Cardiac fibroblast (primary cell): ENCODE measurements around the gene MIS18A.

Experiments
- DNase-seq, 2 donors: peaks; one replicate each; pipeline versions ENCODE4 v3.0.0 to v3.0.0-alpha.2; 2010; ENCODE audit warnings: low read depth in 2 of 2
- H3K4me3 ChIP-seq, 2 donors: replicated peaks in 1 of 2; 1 replicate in 1 of 2; 2 replicates in 1 of 2; pipeline ENCODE4 v1.5.1; 2011; ENCODE audit warnings: low read depth in 2 of 2, low read length in 2 of 2, mild to moderate bottlenecking in 2 of 2, moderate library complexity in 1 of 2
- CTCF ChIP-seq: IDR thresholded peaks from one replicate; pipeline ENCODE4 v1.5.1; 2011; ENCODE audit warnings: low read depth, mild to moderate bottlenecking, low read length, inconsistent platforms

Gene MIS18A

GRCh38 chr21:32320726-32321125 is 41.9 kb upstream of the MIS18A start:
- H3K4me3 ChIP-seq, result no peak overlapping the region
- no peak for DNase-seq
- TF ChIP-seq CTCF, result no peak

GRCh38 chr21:32320059-32320458 is 41.2 kb upstream of the MIS18A start:
- no peak for TF ChIP-seq CTCF
- no peak overlapping the region for H3K4me3 ChIP-seq
- DNase-seq, result no peak

GRCh38 chr21:32319012-32319411 is 40.2 kb upstream of the MIS18A start:
- no peak overlapping the region for H3K4me3 ChIP-seq
- no peak for DNase-seq
- no peak for TF ChIP-seq CTCF

- no peak overlapping the region for H3K4me3 ChIP-seq
- no peak for TF ChIP-seq CTCF
- DNase-seq, result no peak
These were observed 38.9 kb upstream of the MIS18A start for GRCh38 chr21:32317726-32318125.

GRCh38 chr21:32316361-32317215 is 37.7 kb upstream of the MIS18A start:
- no peak for TF ChIP-seq CTCF
- no peak overlapping the region for H3K4me3 ChIP-seq
- DNase-seq, result no peak

GRCh38 chr21:32315511-32316281 is 36.8 kb upstream of the MIS18A start:
- no peak for TF ChIP-seq CTCF
- DNase-seq, result no peak
- no peak overlapping the region for H3K4me3 ChIP-seq
